NCI-H2227 (cell line): Measurements from ENCODE around the gene NPAS3.

ENCODE experiments used
- DNase-seq: peaks from one replicate; lab custom pipeline; 2025; ENCODE audit not compliant: unreplicated experiment; lab: John Stamatoyannopoulos, UW

Gene NPAS3

GRCh38 chr14:33009673-33010072, 71.0 kb downstream of the NPAS3 start:
- no peak for DNase-seq

GRCh38 chr14:33010495-33010894, 71.8 kb downstream of the NPAS3 start:
- DNase-seq, result no peak

- DNase-seq, result no peak
These were observed 76.0 kb downstream of the NPAS3 start for GRCh38 chr14:33014710-33015109.

GRCh38 chr14:33016613-33017012, 77.9 kb downstream of the NPAS3 start:
- DNase-seq, result no peak

- DNase-seq, result no peak
These were observed 78.3 kb downstream of the NPAS3 start for GRCh38 chr14:33017016-33017415.

- DNase-seq, result no peak
These were observed 80.7 kb downstream of the NPAS3 start for GRCh38 chr14:33019346-33019745.

GRCh38 chr14:33026850-33027430, 88.3 kb downstream of the NPAS3 start:
- no peak for DNase-seq

- DNase-seq, result no peak
These were observed 90.8 kb downstream of the NPAS3 start for GRCh38 chr14:33029511-33029910.

- no peak for DNase-seq
These were observed 91.7 kb downstream of the NPAS3 start for GRCh38 chr14:33030386-33030785.

- DNase-seq, result no peak
These were observed 96.9 kb downstream of the NPAS3 start for GRCh38 chr14:33035416-33036194.

- DNase-seq, result peak; percentile 43
These were observed 100.6 kb downstream of the NPAS3 start for GRCh38 chr14:33039311-33039710.

GRCh38 chr14:33040372-33041140, 101.9 kb downstream of the NPAS3 start:
- no peak for DNase-seq

- no peak for DNase-seq
These were observed 103.9 kb downstream of the NPAS3 start for GRCh38 chr14:33042591-33042990.

- DNase-seq, result no peak
These were observed 107.1 kb downstream of the NPAS3 start for GRCh38 chr14:33045760-33046159.

- peak; percentile 75 for DNase-seq
These were observed 114.3 kb downstream of the NPAS3 start for GRCh38 chr14:33052943-33053342.

GRCh38 chr14:33056213-33056612, 117.5 kb downstream of the NPAS3 start:
- DNase-seq, result no peak

GRCh38 chr14:33057585-33057984, 118.9 kb downstream of the NPAS3 start:
- DNase-seq, result peak; percentile 28

GRCh38 chr14:33061667-33062325, 123.1 kb downstream of the NPAS3 start:
- peak; percentile 12 for DNase-seq

- peak; percentile 9 for DNase-seq
These were observed 123.8 kb downstream of the NPAS3 start for GRCh38 chr14:33062476-33062875.

- no peak for DNase-seq
These were observed 124.2 kb downstream of the NPAS3 start for GRCh38 chr14:33062881-33063280.

- DNase-seq, result no peak
These were observed 124.8 kb downstream of the NPAS3 start for GRCh38 chr14:33063521-33063920.
